ENCODE data around the gene SYT8. TPM values are rescaled to one million over a fixed set of nuclear protein-coding genes. Genes with fewer than 3 reads are reported as not detected.
A peak's percentile ranks its signal among the peaks of the same experiment; 100 is the strongest.

Gene SYT8
- total RNA-seq, 2 experiments from 2014 or later = not detected

DNA sequence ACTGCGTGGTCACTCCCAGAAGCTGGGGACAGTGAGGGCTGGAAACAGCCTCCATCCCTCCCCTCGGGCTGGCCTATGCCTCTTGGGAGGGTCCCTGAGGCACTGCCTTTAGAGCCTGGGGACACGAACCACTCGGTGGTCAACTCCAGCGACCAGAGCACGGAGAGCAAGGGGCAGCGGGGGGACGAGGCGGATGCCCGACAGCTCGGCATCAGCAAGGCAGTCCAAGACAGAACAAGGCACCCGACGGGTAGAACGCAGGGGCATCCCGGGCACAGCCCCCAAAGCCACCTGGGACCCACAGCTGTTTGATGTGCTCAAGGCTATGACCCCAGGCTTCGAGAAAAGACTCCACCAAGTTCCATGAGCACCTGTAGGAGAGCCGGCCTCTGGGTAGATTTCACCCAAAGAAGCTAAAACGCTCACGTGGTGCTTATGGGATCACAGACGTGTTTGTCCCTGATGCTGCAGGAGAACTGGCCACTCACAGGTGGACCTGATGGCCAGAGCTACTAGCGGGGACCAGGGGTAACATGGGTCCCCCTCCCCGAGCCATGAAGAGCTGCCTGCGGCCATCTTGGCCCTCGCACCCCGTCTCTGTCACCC is 17.6 kb downstream of the SYT8 start:
- H3K27ac Mint-ChIP-seq = peak overlapping the region; percentile 91
- H3K9me3 Mint-ChIP-seq = no peaks in the 10 kb centered on the region
- peak overlapping the region; percentile 94 for H3K4me3 ChIP-seq (ENCODE audit: low read length)
- no peak for TF ChIP-seq CTCF (IDR thresholded peaks at IDR 0.05)
- peaks cover 93% of the 10 kb centered on the region for H3K4me1 ChIP-seq (ENCODE audit: insufficient read depth, low read length)
- no peaks in the 10 kb centered on the region for H3K27me3 ChIP-seq (ENCODE audit: control insufficient read depth in 1 of 2, insufficient read depth in 2 of 2, low read length in 2 of 2)
- H3K36me3 Mint-ChIP-seq (ENCODE audit: low read depth) = peaks cover 14% of the 10 kb centered on the region
- ATAC-seq (ENCODE audit: poor library complexity) (no peak), DNase-seq (no peak)
- H3K4me3 Mint-ChIP-seq = peak overlapping the region; percentile 98
- ChIA-PET CTCF (interaction anchor here (1.1 to 4.4 kb wide), 3 partner anchors 17 to 149 kb away, joined by 3 to 37 read pairs (median 4); no protein-coding TSS in a partner anchor), POLR2A (interaction anchor here (1.0 to 3.6 kb wide), 12 partner anchors 10 to 280 kb away, joined by 3 to 23 read pairs (median 5); partner anchors contain the start of genes DUSP8, MRPL23 and TNNI2)
- H3K27ac ChIP-seq (ENCODE audit: low read depth in 1 of 2, low read length in 2 of 2) = peak overlapping the region; percentile 88 to 91
- peaks cover 51% of the 10 kb centered on the region for H3K4me1 Mint-ChIP-seq (ENCODE audit: low read depth)
- intact Hi-C loops (cut with DNase I, micrococcal nuclease) = loop anchor here (2.0 to 10.0 kb wide), 4 partner anchors 18 to 542 kb away; partner anchors contain the start of gene CTSD (in 1 of the 2)
- no peaks in the 10 kb centered on the region for H3K9me3 ChIP-seq (ENCODE audit: control insufficient read depth in 1 of 2, insufficient read depth in 1 of 2, low read length in 2 of 2)
- no peaks in the 10 kb centered on the region for H3K27me3 Mint-ChIP-seq
- H3K36me3 ChIP-seq (ENCODE audit: insufficient read depth, low read length) = peaks cover 24% of the 10 kb centered on the region

DNA sequence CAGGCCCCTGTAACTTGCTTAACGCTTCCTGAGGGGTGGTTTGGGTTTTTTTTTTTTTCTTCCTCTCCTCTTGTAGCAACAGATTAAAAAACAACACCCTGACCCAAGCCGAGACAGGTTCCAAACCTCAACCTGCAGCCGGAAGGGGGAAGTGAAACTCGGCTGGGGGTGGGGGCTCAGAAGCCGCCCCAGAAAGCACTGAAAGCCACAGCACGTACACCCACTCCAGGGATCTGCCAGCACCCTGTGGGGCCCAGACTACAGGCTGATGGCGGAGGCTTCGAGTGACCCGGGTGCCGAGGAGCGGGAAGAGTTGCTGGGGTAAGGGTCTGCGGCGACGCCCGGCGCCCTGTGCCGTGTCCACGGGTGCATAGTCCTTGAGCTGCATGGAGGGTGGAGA is 18.1 kb downstream of the SYT8 start, which contains the start of gene LSP1:
Gene LSP1, plus strand, starts transcription at position 208 of the 400 bp plus-strand sequence. Its CDS starts 61 bp downstream, at position 269.
- POLR2A ChIA-PET = interaction anchor here (1.0 to 3.6 kb wide), 13 partner anchors 10 to 281 kb away, joined by 3 to 23 read pairs (median 6); partner anchors contain the start of genes DUSP8, MRPL23 and TNNI2
- intact Hi-C loops (cut with DNase I, micrococcal nuclease) = loop anchor here (1.0 to 10.0 kb wide), 5 partner anchors 15 to 542 kb away; partner anchors contain the start of genes CTSD (in 1 of the 2) and TNNI2 (in 1 of the 2)
- H3K9me3 Mint-ChIP-seq = no peaks in the 10 kb centered on the region

More for the DNA sequence above, 18.1 kb downstream of the SYT8 start, which contains the start of gene LSP1:
- ATAC-seq (ENCODE audit: poor library complexity) (peak; percentile 69), DNase-seq (peak; percentile 68 to 93 (median 82))
- Mint-ChIP-seq H3K27ac (peak within 1 kb of the TSS; percentile 91), H3K36me3 (ENCODE audit: low read depth) (peaks cover 14% of the 10 kb centered on the region), H3K4me1 (ENCODE audit: low read depth) (peaks cover 51% of the 10 kb centered on the region), H3K4me3 (peak within 1 kb of the TSS; percentile 98), H3K27me3 (no peaks in the 10 kb centered on the region)
- no peak for TF ChIP-seq CTCF (IDR thresholded peaks at IDR 0.05)
- Histone ChIP-seq H3K27me3 (ENCODE audit: control insufficient read depth in 1 of 2, insufficient read depth in 2 of 2, low read length in 2 of 2) (no peaks in the 10 kb centered on the region), H3K4me3 (ENCODE audit: low read length) (peak within 1 kb of the TSS; percentile 94), H3K27ac (ENCODE audit: low read depth in 1 of 2, low read length in 2 of 2) (peak within 1 kb of the TSS; percentile 88 to 91), H3K4me1 (ENCODE audit: insufficient read depth, low read length) (peaks cover 93% of the 10 kb centered on the region), H3K36me3 (ENCODE audit: insufficient read depth, low read length) (peaks cover 25% of the 10 kb centered on the region), H3K9me3 (ENCODE audit: control insufficient read depth in 1 of 2, insufficient read depth in 1 of 2, low read length in 2 of 2) (no peaks in the 10 kb centered on the region)
- CTCF ChIA-PET = interaction anchor here (1.1 to 4.4 kb wide), 3 partner anchors 16 to 149 kb away, joined by 3 to 37 read pairs (median 4); no protein-coding TSS in a partner anchor

Measured in CD4-positive, alpha-beta T cell (primary cell).